HAP-1 (cell line): ENCODE measurements around the gene MTHFD2L.

Source experiments
- DNase-seq, 2 experiments: peaks; one replicate each; pipeline ENCODE4 v3.0.0-alpha.2; 2016 to 2020; ENCODE audit warnings: low spot score in 2 of 2
- H3K27me3 ChIP-seq: fragments of 250-450 bp; sonication (Bioruptor Pico); 2 replicates; pipeline ENCODE4 v1.5.1; 2020; ENCODE audit warnings: low read depth, mild to moderate bottlenecking, moderate library complexity
- H3K36me3 ChIP-seq: fragments of 250-450 bp; sonication (Bioruptor Pico); replicated peaks from 2 replicates; pipeline ENCODE4 v1.5.1; 2020; ENCODE audit warnings: mild to moderate bottlenecking
- H3K4me1 ChIP-seq: fragments of 250-450 bp; sonication (Bioruptor Pico); 2 replicates; pipeline ENCODE4 v1.5.1; 2020; ENCODE audit warnings: mild to moderate bottlenecking
- H3K4me3 ChIP-seq: fragments of 250-450 bp; sonication (Bioruptor Pico); 2 replicates; pipeline ENCODE4 v1.5.1; 2020; ENCODE audit warnings: mild to moderate bottlenecking, moderate library complexity
- H3K9me3 ChIP-seq: fragments of 250-450 bp; sonication (Bioruptor Pico); 2 replicates; pipeline ENCODE4 v1.5.1; 2020; ENCODE audit warnings: mild to moderate bottlenecking, moderate library complexity
- in situ Hi-C: fragments of 300-500 bp; cut with MboI; formaldehyde crosslinking; loops from 3 replicates; pipeline ENCODE4 v1.14.3; 2020; ENCODE audit warnings: low sequenced_read_pairs, inconsistent platforms, mixed read lengths

The MTHFD2L gene

GRCh38 chr4:74157154-74157553 lies 764 bp upstream of the MTHFD2L start:
- no peak for DNase-seq
- H3K4me1 ChIP-seq: peaks cover 6% of the 10 kb centered on the region; the same call in 1 of the 2 replicates
- H3K27me3 ChIP-seq: peaks cover 15% of the 10 kb centered on the region
- H3K4me3 ChIP-seq: peak overlapping the region; percentile 43
- H3K36me3 ChIP-seq: peaks cover 13% of the 10 kb centered on the region
- in situ Hi-C loops: no loop called here
- no peaks in the 10 kb centered on the region for H3K9me3 ChIP-seq

- Histone ChIP-seq H3K4me3 (peak overlapping the region; percentile 43), H3K27me3 (peaks cover 15% of the 10 kb centered on the region), H3K4me1 (peaks cover 6% of the 10 kb centered on the region; the same call in 1 of the 2 replicates), H3K36me3 (peaks cover 17% of the 10 kb centered on the region), H3K9me3 (no peaks in the 10 kb centered on the region)
- no peak for DNase-seq
- in situ Hi-C loops: no loop called here
Observed at GRCh38 chr4:74158466-74159142, 686 bp downstream of the MTHFD2L start.

- H3K4me3 ChIP-seq: peak overlapping the region; percentile 43
- H3K9me3 ChIP-seq: no peaks in the 10 kb centered on the region
- peaks cover 9% of the 10 kb centered on the region for H3K27me3 ChIP-seq
- H3K36me3 ChIP-seq: peaks cover 17% of the 10 kb centered on the region
- DNase-seq: no peak
- H3K4me1 ChIP-seq: peaks cover 6% of the 10 kb centered on the region; the same call in 1 of the 2 replicates
- in situ Hi-C loops: no loop called here
Observed at GRCh38 chr4:74159143-74159709, 1.3 kb downstream of the MTHFD2L start.

DNA sequence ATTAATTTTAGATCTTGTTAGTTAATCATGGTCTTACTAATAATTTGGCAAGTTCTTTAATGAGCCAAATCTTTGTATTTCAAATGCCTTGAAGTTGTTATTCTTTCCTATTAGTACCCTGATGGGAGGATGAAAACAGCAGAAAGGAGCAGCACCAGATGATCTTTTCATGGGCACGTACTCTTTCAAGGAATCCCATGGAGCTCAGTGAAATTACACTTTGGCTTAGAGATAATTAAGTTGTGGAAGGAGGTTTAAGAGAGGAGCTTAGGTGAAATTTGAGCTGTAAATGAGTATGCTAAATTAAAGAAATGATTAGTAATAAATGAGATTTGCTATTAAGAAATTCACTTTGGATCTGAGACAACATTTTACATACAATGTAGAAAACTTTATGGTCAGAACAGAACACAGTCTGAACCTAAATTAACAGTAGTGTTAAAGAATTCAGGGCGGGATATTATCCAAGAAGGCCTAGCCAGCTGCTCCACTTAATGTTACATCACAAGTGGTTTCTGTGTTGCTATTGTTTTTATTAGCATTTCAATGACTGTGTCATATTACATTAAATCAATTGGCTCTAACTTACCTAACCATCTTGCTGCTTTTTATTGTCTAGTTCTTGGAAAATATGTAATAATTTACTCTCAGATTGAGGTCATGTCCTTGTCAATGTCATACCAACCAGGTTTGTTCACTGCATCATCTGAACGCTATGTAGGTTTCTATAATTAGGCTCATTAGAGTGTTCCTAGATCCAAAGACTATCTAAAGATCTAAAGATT lies 3.9 kb downstream of the MTHFD2L start:
- in situ Hi-C loops: no loop called here
- H3K36me3 ChIP-seq: peaks cover 17% of the 10 kb centered on the region
- H3K9me3 ChIP-seq: no peaks in the 10 kb centered on the region
- DNase-seq: no peak
- H3K4me1 ChIP-seq: peaks cover 6% of the 10 kb centered on the region; the same call in 1 of the 2 replicates
- H3K4me3 ChIP-seq: no peak overlapping the region
- H3K27me3 ChIP-seq: no peaks in the 10 kb centered on the region

DNA sequence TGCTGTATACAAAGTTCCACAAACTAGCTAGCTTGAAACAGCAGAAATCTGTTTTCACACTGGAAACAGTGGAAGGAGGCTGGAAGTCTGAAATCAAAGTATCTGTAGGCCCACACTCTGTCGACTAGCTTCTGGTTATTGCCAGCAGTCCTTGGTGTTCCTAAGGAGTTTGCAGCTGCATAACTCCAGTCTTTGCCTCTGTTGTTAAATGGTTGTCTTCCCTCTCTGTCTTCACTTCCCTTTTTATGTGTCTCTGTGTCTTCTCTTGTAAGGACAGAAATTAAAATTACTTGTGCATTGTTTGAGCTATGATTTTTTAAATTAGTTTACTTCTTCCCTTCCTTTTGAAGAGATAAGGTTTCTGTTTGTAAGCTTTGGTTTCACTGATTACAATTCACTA lies 8.2 kb downstream of the MTHFD2L start:
- in situ Hi-C loops: no loop called here
- Histone ChIP-seq H3K4me1 (peaks cover 2% of the 10 kb centered on the region; the same call in 1 of the 2 replicates), H3K36me3 (peaks cover 4% of the 10 kb centered on the region; the same call in 1 of the 2 replicates), H3K27me3 (no peaks in the 10 kb centered on the region), H3K9me3 (no peaks in the 10 kb centered on the region), H3K4me3 (no peak overlapping the region)
- no peak for DNase-seq

- H3K9me3 ChIP-seq: no peaks in the 10 kb centered on the region
- peaks cover 4% of the 10 kb centered on the region; the same call in 1 of the 2 replicates for H3K36me3 ChIP-seq
- H3K4me3 ChIP-seq: no peak overlapping the region
- no peaks in the 10 kb centered on the region for H3K27me3 ChIP-seq
- in situ Hi-C loops: no loop called here
- H3K4me1 ChIP-seq: peaks cover 2% of the 10 kb centered on the region; the same call in 1 of the 2 replicates
- no peak for DNase-seq
Observed at GRCh38 chr4:74166818-74167217, 8.9 kb downstream of the MTHFD2L start.

DNA sequence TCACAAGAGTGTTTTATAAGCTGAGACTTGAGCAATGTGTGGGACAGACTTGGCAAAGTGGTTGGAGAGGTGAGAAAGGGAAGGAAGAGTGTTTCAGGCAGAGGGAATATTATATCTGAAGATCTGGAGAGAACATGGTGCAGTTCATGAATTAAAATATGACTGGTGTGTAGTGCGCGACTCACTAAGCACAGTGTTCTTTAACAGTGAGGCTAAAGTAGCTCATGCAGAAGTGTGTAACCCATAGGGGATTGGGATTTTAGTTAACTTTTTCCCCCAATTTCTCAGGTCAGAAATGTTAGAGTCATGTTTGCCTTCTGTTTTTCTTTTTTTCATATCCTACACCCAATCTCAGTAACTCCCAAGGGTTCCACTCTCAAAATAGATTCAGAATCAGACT lies 9.7 kb downstream of the MTHFD2L start:
- H3K36me3 ChIP-seq: peaks cover 2% of the 10 kb centered on the region; the same call in 1 of the 2 replicates
- H3K4me3 ChIP-seq: no peak overlapping the region
- no peak for DNase-seq
- H3K9me3 ChIP-seq: no peaks in the 10 kb centered on the region
- no peaks in the 10 kb centered on the region for H3K4me1 ChIP-seq
- no peaks in the 10 kb centered on the region for H3K27me3 ChIP-seq
- in situ Hi-C loops: no loop called here

- H3K27me3 ChIP-seq: no peaks in the 10 kb centered on the region
- no peak for DNase-seq
- in situ Hi-C loops: no loop called here
- no peaks in the 10 kb centered on the region for H3K4me1 ChIP-seq
- no peaks in the 10 kb centered on the region for H3K9me3 ChIP-seq
- H3K36me3 ChIP-seq: no peaks in the 10 kb centered on the region
- no peak overlapping the region for H3K4me3 ChIP-seq
Observed at GRCh38 chr4:74168841-74169240, 10.9 kb downstream of the MTHFD2L start.

- no peak overlapping the region for H3K4me3 ChIP-seq
- H3K27me3 ChIP-seq: no peaks in the 10 kb centered on the region
Observed at GRCh38 chr4:74173321-74173720, 15.4 kb downstream of the MTHFD2L start.

DNA sequence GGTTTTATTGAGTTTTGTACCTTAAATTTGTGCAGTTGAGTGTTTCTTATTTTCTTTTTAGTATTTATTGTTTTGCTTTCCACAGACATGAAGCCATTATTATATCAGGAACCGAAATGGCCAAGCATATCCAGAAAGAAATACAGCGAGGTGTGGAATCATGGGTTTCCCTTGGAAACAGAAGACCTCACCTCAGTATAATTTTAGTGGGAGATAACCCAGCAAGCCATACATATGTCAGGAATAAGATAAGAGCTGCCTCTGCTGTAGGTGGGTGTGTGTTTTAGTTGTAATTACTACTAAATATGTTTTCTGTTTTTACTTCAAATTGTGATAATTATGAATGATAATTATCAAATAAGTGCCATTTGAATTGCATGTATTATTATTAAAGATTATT lies 16.5 kb downstream of the MTHFD2L start:
- no peaks in the 10 kb centered on the region for H3K36me3 ChIP-seq
- no peaks in the 10 kb centered on the region for H3K27me3 ChIP-seq
- no peaks in the 10 kb centered on the region for H3K9me3 ChIP-seq
- DNase-seq: no peak
- in situ Hi-C loops: no loop called here
- no peak overlapping the region for H3K4me3 ChIP-seq
- no peaks in the 10 kb centered on the region for H3K4me1 ChIP-seq

More at GRCh38 chr4:74173321-74173720, 15.4 kb downstream of the MTHFD2L start:
- Histone ChIP-seq H3K9me3 (no peaks in the 10 kb centered on the region), H3K36me3 (no peaks in the 10 kb centered on the region), H3K4me1 (no peaks in the 10 kb centered on the region)
- in situ Hi-C loops: no loop called here
- no peak for DNase-seq

GRCh38 chr4:74174941-74175340 lies 17.0 kb downstream of the MTHFD2L start:
- Histone ChIP-seq H3K4me1 (no peaks in the 10 kb centered on the region), H3K36me3 (no peaks in the 10 kb centered on the region), H3K9me3 (no peaks in the 10 kb centered on the region), H3K4me3 (no peak overlapping the region), H3K27me3 (no peaks in the 10 kb centered on the region)
- no peak for DNase-seq
- in situ Hi-C loops: no loop called here

GRCh38 chr4:74175379-74175778 lies 17.5 kb downstream of the MTHFD2L start:
- H3K27me3 ChIP-seq: no peaks in the 10 kb centered on the region
- H3K9me3 ChIP-seq: no peaks in the 10 kb centered on the region
- no peaks in the 10 kb centered on the region for H3K36me3 ChIP-seq
- no peak for DNase-seq
- no peak overlapping the region for H3K4me3 ChIP-seq
- in situ Hi-C loops: no loop called here
- no peaks in the 10 kb centered on the region for H3K4me1 ChIP-seq

DNA sequence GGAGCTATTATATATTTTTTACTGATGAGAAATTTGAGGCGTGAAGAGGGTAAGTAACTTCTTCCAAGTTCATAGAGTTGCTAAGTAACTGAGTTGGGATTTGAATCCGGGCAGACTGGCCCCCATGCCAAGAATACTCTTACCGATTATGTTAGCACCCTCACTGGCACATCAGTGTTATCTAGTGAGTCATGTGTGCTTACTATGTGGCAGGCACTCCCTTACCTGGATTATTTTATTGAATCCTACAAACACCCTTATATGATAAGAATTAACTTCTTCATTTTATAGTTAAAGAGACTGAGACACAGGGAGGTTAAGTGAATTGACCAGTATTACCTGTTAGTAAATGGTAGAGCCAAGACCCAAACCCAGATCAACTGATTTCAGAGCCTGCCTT lies 20.9 kb downstream of the MTHFD2L start:
- no peaks in the 10 kb centered on the region for H3K27me3 ChIP-seq
- DNase-seq: no peak
- H3K4me1 ChIP-seq: peaks cover 2% of the 10 kb centered on the region; the same call in 1 of the 2 replicates
- no peaks in the 10 kb centered on the region for H3K9me3 ChIP-seq
- H3K36me3 ChIP-seq: no peaks in the 10 kb centered on the region
- no peak overlapping the region for H3K4me3 ChIP-seq
- in situ Hi-C loops: no loop called here

- in situ Hi-C loops: no loop called here
- no peaks in the 10 kb centered on the region for H3K9me3 ChIP-seq
Observed at GRCh38 chr4:74181219-74181618, 23.3 kb downstream of the MTHFD2L start.

More at GRCh38 chr4:74181219-74181618, 23.3 kb downstream of the MTHFD2L start:
- DNase-seq: no peak
- Histone ChIP-seq H3K4me1 (peaks cover 2% of the 10 kb centered on the region; the same call in 1 of the 2 replicates), H3K4me3 (no peak overlapping the region), H3K27me3 (no peaks in the 10 kb centered on the region), H3K36me3 (no peaks in the 10 kb centered on the region)
